ENCODE data around the gene ZNRF3. TPM values are rescaled to one million over a fixed set of nuclear protein-coding genes. Genes with fewer than 3 reads are reported as not detected.
"Not testable (repeated sequence)": the region's sequence is repeated elsewhere in the genome, so short reads cannot be mapped to it uniquely, and the experiment has no call there.

ZNRF3 gene
- polyA plus RNA-seq, 6 donors from 2014 or later: 0.09 to 0.23 (median 0.17) TPM; not detected in 2

DNA sequence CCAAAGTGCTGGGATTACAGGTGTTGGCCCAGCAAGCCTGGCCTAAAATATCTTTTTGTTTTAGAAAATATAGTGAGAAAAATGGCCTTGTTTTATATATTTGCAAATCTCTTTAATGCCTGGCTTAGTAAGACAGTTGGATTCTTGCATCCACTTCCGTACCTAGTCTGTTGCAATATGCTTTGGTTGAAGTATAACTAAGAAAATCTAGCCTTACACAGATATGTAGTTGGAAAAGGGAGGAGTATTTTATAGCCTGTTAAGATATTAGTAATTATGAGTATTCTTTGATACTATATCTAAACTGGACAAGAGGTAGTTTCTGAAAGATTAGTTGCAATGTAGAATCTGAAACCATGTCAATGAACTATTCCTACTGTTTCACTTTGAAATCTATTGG lies 65.1 kb downstream of the ZNRF3 start:
- Mint-ChIP-seq H3K4me1 (peaks cover 0 to 8% (median 1%) of the 10 kb centered on the region in 3 donors), H3K27me3 (peaks cover 2 to 31% (median 28%) of the 10 kb centered on the region in 3 donors), H3K27ac (no peak overlapping the region), H3K4me3 (no peak overlapping the region), H3K9me3 (peaks cover 4 to 26% (median 20%) of the 10 kb centered on the region in 7 donors), H3K36me3 (peaks cover 11 to 17% of the 10 kb centered on the region in 2 donors)
- DNase-seq (no peak), ATAC-seq (ENCODE audit: low read depth in 2 of 2) (no peak)

DNA sequence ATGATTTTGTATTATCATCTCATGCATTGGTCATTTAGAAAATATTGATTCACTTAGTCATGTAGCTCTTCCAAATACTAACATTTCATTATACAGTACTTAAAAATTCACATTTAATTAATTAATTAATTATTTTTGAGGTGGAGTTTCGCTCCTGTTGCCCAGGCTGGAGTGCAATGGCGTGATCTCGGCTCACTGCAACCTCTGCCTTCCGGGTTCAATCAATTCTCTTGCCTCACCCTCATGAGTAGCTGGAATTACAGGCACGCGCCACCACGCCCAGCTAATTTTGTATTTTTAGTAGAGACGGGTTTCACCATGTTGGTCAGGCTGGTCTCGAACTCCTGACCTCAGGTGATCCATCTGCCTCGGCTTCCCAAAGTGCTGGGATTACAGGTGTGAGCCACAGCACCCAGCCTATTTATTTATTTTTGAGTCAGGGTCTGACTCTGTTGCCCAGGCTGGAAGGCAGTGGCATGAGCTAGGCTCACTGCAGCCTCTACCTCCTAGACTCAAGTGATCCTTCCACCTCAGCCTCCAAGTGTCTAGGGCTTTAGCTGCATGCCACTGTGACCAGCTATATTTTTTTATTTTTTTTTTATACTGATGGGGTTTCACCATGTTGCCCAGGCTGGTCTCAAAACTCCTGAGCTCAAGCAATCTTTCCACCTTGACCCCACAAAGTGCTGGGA lies 65.6 kb downstream of the ZNRF3 start:
- Mint-ChIP-seq H3K27me3 (peaks cover 8 to 35% (median 32%) of the 10 kb centered on the region in 3 donors), H3K36me3 (peaks cover 11 to 17% of the 10 kb centered on the region in 2 donors)

DNA sequence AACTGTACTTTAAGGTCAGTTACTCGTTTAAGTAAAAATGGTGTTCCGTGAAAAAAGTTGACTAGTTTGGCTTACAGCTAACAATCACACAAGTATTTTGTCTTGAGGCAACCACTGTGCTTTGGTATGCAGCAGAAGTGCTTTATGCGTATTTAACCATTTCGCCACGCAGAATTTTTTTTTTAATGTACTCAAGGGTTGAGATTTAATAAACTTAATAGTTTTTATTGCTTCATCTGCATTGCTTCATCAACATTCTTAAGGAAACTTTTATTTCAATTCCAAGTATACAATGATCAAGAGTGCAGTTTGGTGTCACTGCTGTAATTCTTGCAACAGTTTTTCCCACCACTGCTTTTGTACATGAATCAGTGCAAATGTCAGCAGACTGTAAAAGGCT lies 66.4 kb downstream of the ZNRF3 start:
- ATAC-seq (ENCODE audit: low read depth in 2 of 2): no peak
- peaks cover 4 to 26% (median 20%) of the 10 kb centered on the region in 7 donors for H3K9me3 Mint-ChIP-seq
- no peak overlapping the region for H3K4me3 Mint-ChIP-seq
- no peak for DNase-seq
- peaks cover 11 to 17% of the 10 kb centered on the region in 2 donors for H3K36me3 Mint-ChIP-seq
- peaks cover 0 to 8% (median 0%) of the 10 kb centered on the region in 3 donors for H3K4me1 Mint-ChIP-seq
- no peak overlapping the region for H3K27ac Mint-ChIP-seq
- peaks cover 13 to 40% (median 35%) of the 10 kb centered on the region in 3 donors for H3K27me3 Mint-ChIP-seq

More for the DNA sequence above, 65.6 kb downstream of the ZNRF3 start:
- H3K27ac Mint-ChIP-seq; H3K4me3 Mint-ChIP-seq; DNase-seq; H3K4me1 Mint-ChIP-seq; ATAC-seq (ENCODE audit: low read depth in 2 of 2): not testable (repeated sequence)
- H3K9me3 Mint-ChIP-seq: peaks cover 4 to 26% (median 20%) of the 10 kb centered on the region in 7 donors

DNA sequence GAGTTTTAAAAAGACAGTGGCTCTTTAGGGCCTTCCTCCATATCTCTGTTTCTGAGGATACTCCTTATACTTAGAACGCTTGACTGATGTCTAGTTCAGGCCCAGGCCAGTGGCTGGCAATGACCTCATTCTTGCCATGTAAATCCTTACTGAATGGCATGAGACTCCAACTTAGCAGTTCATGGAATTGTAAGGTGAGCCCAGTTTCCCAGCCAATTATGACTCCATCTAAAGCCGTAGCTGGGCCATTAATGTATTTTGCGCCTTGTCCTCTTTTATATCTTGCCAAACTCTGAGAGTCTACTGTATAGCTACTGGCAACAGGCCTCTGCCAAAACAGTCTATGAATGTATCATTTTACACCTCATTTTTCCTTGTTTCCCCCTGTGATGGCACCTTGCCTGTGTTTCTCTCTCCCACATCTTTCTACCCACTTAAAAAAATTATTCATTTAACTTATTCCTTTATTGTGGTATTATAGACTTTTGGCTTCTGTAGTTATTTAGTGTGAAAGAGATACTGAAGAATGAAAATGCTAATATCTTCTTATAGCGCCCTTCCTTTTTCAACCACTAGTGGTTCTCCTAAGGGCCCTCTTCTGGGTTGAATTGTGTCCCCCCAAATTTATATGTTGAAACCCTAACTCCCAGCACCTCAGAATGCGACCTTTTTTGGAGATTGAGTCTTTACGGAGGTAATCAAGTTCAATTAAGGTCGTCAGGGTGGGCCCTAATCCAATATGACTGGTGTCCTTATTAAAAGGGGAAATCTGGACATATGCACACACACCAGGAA lies 67.4 kb downstream of the ZNRF3 start:
- Mint-ChIP-seq H3K36me3 (peaks cover 11 to 17% of the 10 kb centered on the region in 2 donors), H3K27ac (peak overlapping the region in 1 of 6 donors; percentile 0), H3K27me3 (peaks cover 15 to 45% (median 32%) of the 10 kb centered on the region in 3 donors), H3K4me1 (peaks cover 3 to 12% (median 4%) of the 10 kb centered on the region in 3 donors), H3K9me3 (peaks cover 4 to 25% (median 17%) of the 10 kb centered on the region in 7 donors), H3K4me3 (no peak overlapping the region)
- no peak for DNase-seq
- ATAC-seq (ENCODE audit: low read depth in 2 of 2): no peak

DNA sequence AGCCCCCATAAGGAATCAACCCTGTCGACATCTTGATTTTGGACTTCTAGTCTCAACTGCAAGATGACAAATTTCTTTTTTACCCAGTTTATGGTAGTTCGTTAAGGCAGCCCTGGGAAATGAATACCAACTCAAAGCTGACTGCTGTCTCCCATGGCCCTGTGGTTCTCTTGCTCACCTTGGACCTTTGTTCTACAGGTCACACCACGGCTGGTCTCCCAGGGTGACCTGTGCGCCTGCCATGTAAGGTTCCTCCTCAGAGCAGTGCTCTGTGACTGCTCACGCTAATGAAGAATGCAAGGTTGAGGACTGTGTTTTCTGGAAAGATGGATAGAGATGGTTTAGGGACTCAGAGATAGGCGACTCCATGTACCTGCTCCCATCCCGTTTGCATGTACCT lies 68.2 kb downstream of the ZNRF3 start:
- DNase-seq: no peak
- Mint-ChIP-seq H3K27me3 (peaks cover 20 to 45% (median 36%) of the 10 kb centered on the region in 3 donors), H3K4me1 (peaks cover 7 to 16% (median 12%) of the 10 kb centered on the region in 3 donors), H3K4me3 (no peak overlapping the region), H3K36me3 (peaks cover 3 to 12% of the 10 kb centered on the region in 2 donors), H3K9me3 (peaks cover 4 to 18% (median 12%) of the 10 kb centered on the region in 7 donors), H3K27ac (no peak overlapping the region)
- ATAC-seq (ENCODE audit: low read depth in 2 of 2): no peak

DNA sequence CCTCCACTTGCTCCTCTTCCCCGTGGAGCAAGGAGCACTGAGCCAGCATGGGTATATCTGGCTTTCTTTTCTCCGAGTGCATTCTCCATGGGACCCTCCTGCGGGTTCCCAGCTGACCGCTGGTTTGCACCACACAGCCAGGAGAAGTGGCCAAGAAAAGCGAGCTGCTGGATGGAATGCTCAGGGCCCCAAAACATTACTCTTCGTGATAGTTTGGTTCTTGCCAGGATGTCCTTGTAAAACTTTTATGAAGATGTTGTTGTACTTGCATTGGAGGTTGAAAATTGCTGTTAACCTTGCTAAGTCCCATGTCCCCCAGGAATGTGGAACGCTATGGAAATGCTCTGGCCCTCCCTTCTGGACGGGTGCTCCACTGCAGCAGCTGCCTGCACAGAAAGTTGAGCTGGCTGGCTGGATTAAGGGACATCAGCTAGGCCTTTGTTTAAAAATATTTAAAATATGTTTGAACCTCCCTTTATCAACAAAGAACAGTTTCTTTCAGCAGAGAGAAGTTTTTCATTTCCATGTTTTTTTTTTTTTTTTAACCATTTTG lies 68.7 kb downstream of the ZNRF3 start:
- H3K27ac Mint-ChIP-seq: no peak overlapping the region
- no peak overlapping the region for H3K4me3 Mint-ChIP-seq
- H3K4me1 Mint-ChIP-seq: peaks cover 7 to 16% (median 15%) of the 10 kb centered on the region in 3 donors
- peaks cover 20 to 44% (median 35%) of the 10 kb centered on the region in 3 donors for H3K27me3 Mint-ChIP-seq
- ATAC-seq (ENCODE audit: low read depth in 2 of 2) (no peak), DNase-seq (no peak)
- H3K36me3 Mint-ChIP-seq: peaks cover 0 to 7% of the 10 kb centered on the region in 2 donors
- peaks cover 1 to 13% (median 7%) of the 10 kb centered on the region in 7 donors for H3K9me3 Mint-ChIP-seq

DNA sequence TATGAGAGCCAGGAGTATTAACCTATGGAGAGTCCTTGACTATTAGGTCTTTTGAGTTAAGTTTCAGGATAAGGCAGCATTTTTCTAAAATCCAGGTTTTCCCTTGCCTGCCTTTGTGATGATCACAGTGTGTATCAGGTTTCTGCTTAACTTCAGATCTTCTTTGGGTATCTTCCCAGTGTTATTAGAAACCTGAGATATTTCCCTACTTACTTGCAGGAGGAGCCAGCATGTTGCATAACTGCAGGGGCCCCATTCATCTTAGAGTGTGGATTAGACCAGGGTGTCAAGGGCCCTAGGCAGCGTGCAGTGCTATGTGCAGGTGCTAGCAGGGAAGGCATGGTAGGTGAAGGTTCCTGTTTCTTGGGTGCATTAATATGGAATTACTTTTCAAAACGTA lies 69.5 kb downstream of the ZNRF3 start:
- H3K27me3 Mint-ChIP-seq: peaks cover 27 to 49% (median 29%) of the 10 kb centered on the region in 3 donors
- peaks cover 7 to 16% (median 15%) of the 10 kb centered on the region in 3 donors for H3K4me1 Mint-ChIP-seq
- DNase-seq: no peak
- peaks cover 0 to 8% (median 2%) of the 10 kb centered on the region in 7 donors for H3K9me3 Mint-ChIP-seq
- no peaks in the 10 kb centered on the region for H3K36me3 Mint-ChIP-seq
- ATAC-seq (ENCODE audit: low read depth in 2 of 2): no peak
- H3K4me3 Mint-ChIP-seq: no peak overlapping the region
- no peak overlapping the region for H3K27ac Mint-ChIP-seq

DNA sequence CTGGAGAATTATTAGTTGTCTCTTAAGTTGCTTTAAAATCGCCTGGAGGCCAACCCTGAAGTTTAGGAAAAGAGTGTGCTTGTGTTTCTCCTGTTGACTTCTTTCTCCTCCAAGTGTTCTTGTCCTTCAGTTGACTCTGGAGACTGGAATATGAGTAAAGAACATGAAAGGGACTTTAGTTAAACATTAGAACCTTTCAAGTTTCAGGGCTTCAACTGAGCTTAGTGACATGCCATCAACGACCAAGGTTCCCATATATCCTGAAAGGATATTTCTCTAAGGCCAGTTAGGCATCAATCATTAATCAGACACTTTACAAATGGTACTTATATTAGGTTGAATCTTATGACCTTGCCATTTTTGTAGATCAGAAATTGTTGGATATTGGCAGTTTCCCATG lies 70.0 kb downstream of the ZNRF3 start:
- Mint-ChIP-seq H3K4me1 (peaks cover 7 to 16% (median 15%) of the 10 kb centered on the region in 3 donors), H3K27me3 (peaks cover 32 to 55% (median 34%) of the 10 kb centered on the region in 3 donors), H3K27ac (no peak overlapping the region), H3K9me3 (peaks cover 0 to 4% (median 2%) of the 10 kb centered on the region in 7 donors), H3K4me3 (no peak overlapping the region), H3K36me3 (no peaks in the 10 kb centered on the region)
- DNase-seq (no peak), ATAC-seq (ENCODE audit: low read depth in 2 of 2) (no peak)

DNA sequence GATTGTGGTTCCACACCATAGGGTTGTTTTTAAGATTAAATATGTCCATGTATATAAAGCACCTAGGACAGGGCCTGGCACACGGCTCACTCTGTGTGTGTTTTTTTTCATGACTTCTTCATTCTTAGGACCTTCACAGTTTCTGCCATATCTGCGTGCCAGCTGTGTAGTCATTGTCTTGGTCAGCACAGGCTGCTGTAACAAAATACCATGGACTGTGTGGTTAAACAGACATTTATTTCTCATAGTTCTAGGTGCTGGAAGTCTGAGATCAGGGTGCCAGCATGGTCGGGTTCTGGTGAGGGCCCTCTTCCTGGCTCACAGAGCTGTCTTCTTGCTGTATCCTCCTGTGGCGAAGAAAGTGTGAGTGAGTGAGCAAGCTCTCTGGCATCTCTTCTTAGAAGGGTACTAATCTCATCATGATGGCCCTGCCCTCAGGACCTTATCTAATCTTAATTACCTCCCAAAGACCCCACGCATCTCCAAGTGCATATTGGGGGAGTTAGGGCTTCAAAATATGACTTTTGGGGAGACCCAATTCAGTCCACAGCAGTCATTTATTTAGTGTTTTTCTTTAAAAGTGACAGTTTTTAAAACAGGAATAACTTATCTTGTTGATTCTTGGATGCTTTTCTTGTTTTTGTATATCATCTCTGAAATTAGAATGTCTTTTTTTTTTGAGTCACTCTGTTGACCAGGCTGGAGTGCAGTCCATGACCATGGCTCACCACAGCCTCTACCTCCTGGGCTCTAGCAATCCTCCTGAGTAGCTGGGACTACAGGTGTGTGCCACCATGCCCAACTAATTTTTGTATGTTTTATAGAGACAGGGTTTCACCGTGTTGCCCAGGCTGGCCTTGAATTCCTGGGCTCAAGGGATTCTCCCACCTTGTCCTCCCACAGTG lies 70.9 kb downstream of the ZNRF3 start:
- Mint-ChIP-seq H3K27me3 (peaks cover 36 to 60% (median 37%) of the 10 kb centered on the region in 3 donors), H3K36me3 (peaks cover 0 to 1% of the 10 kb centered on the region in 2 donors), H3K4me1 (peaks cover 7 to 16% (median 15%) of the 10 kb centered on the region in 3 donors), H3K4me3 (no peak overlapping the region), H3K9me3 (peaks cover 0 to 3% (median 0%) of the 10 kb centered on the region in 7 donors), H3K27ac (no peak overlapping the region)
- ATAC-seq (ENCODE audit: low read depth in 2 of 2) (no peak), DNase-seq (no peak)

DNA sequence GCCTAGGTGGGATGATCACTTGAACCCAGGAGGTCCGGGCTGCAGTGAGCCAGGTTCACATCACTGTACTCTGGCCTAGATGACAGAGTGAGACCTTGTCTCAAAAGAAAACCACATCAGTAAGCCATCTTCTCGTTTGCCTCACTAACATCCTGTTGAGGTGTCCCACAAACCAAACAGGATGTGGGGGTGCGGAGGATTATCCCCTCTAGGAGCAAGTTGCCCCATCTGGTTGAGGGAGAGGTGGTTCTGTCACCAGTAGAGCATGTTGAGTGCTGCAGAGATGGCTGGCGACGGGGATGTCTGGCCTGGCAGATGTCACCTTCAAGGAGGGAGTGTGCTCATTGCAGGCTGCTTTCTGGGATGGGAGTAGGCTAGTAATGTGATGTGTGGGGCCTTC lies 72.4 kb downstream of the ZNRF3 start:
- H3K9me3 Mint-ChIP-seq: no peaks in the 10 kb centered on the region
- peaks cover 7 to 15% (median 8%) of the 10 kb centered on the region in 3 donors for H3K4me1 Mint-ChIP-seq
- peak overlapping the region in 1 of 6 donors; percentile 44 for H3K27ac Mint-ChIP-seq
- H3K36me3 Mint-ChIP-seq: peaks cover 0 to 3% of the 10 kb centered on the region in 2 donors
- ATAC-seq (ENCODE audit: low read depth in 2 of 2): peak; percentile 68 to 80
- peaks cover 41 to 61% (median 48%) of the 10 kb centered on the region in 3 donors for H3K27me3 Mint-ChIP-seq
- DNase-seq: peak; percentile 38
- H3K4me3 Mint-ChIP-seq: peak overlapping the region in 4 of 8 donors; percentile 7 to 80 (median 48)

DNA sequence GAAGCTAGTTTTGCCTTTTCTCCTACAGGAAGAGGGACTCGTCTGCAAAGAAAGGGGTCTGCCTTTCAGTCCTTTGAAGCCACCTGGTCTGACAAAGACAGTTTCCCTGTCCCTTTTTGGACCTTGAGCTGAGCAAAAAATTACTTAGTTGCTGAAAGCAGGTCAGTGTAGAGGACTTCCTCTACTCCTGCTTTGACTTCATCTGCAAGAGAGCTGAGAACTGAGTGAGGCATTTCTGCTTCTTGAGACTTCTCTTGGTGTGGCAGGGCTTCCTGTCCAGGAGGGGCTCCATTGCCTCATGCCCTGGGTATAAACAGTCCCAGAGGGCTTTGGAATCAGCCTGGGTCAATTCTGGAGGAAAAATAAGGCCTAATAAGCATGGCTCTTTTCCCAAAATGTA lies 73.1 kb downstream of the ZNRF3 start:
- Mint-ChIP-seq H3K36me3 (peaks cover 0 to 3% of the 10 kb centered on the region in 2 donors), H3K27ac (no peak overlapping the region), H3K4me3 (no peak overlapping the region), H3K27me3 (peaks cover 45 to 61% (median 55%) of the 10 kb centered on the region in 3 donors), H3K4me1 (peaks cover 7 to 15% (median 8%) of the 10 kb centered on the region in 3 donors), H3K9me3 (no peaks in the 10 kb centered on the region)
- no peak for DNase-seq
- no peak for ATAC-seq (ENCODE audit: low read depth in 2 of 2)

DNA sequence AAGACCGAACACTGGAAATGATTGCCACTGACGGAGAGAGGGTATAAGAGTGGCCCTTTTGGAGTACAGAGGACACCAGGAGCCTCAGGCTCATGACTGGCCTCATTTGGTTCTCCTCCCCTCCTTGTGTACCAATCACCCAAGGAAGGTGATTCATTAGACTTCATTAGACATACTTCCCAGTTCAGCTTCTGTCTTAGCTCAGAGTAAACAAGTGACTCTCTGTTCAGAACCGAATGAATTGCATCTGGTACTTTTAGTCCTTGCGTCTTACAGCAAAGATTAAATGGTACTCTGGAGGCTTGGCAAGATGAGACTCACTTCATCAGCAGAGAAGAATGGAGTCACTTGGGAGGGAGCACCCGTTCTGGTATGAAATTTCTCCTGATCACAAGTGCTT lies 75.2 kb downstream of the ZNRF3 start:
- Mint-ChIP-seq H3K4me3 (no peak overlapping the region), H3K36me3 (peaks cover 0 to 3% of the 10 kb centered on the region in 2 donors), H3K9me3 (no peaks in the 10 kb centered on the region), H3K4me1 (peaks cover 7 to 15% (median 8%) of the 10 kb centered on the region in 3 donors), H3K27me3 (peaks cover 44 to 71% (median 62%) of the 10 kb centered on the region in 3 donors), H3K27ac (no peak overlapping the region)
- no peak for DNase-seq
- ATAC-seq (ENCODE audit: low read depth in 2 of 2): no peak

Data from naive B cell (primary cell).